Adrenal gland (tissue), 5 donors: ENCODE measurements around the gene CMTM5.

Experiments used
- CTCF ChIP-seq, 6 experiments: fragments of 450-650 bp in 4 of 6; fragments of 200-600 bp in 2 of 6; sonication (generic) in 1 of 6; IDR thresholded peaks; 1 replicate in 5 of 6; 2 replicates in 1 of 6; pipeline versions ENCODE4 v1.5.1 to v1.8.0; 2016 to 2021; ENCODE audit warnings: antibody characterized with exemption in 6 of 6, mild to moderate bottlenecking in 2 of 6, moderate library complexity in 1 of 6
- POLR2A ChIP-seq, 2 donors: fragments of 450-650 bp; IDR thresholded peaks; one replicate each; pipeline ENCODE4 v1.6.1; 2017; ENCODE audit warnings: antibody characterized with exemption in 2 of 2, mild to moderate bottlenecking in 2 of 2, moderate library complexity in 1 of 2
- donor health status: DM: no; HTN: no; CAD: no.

GRCh38 chr14:23349156-23349845 lies 27.5 kb upstream of the CMTM5 start:
- TF ChIP-seq POLR2A (IDR thresholded peaks at IDR 0.05), result no peak
- no peak for TF ChIP-seq CTCF (IDR thresholded peaks at IDR 0.05)
